ENCODE results near the gene MVP.

MVP gene

GRCh38 chr16:29836623-29837022, 16.4 kb downstream of the MVP start:
- TF ChIP-seq PKNOX1 (IDR thresholded peaks at IDR 0.05) (no peak), ELF4 (IDR thresholded peaks at IDR 0.05) (no peak), FOXK2 (IDR thresholded peaks at IDR 0.05) (no peak), TARDBP (IDR thresholded peaks at IDR 0.05) (no peak), L3MBTL2 (conservative IDR thresholded peaks at IDR 0.05) (no peak), ZNF384 (IDR thresholded peaks at IDR 0.05) (no peak), FOXA1 (IDR thresholded peaks at IDR 0.05) (no peak), ARNT (IDR thresholded peaks at IDR 0.05) (no peak), HDGF (IDR thresholded peaks at IDR 0.05; ENCODE audit: borderline replicate concordance) (no peak), BHLHE40 (IDR thresholded peaks at IDR 0.05; ENCODE audit: borderline replicate concordance) (no peak), SUZ12 (IDR thresholded peaks at IDR 0.05) (no peak), CTBP1 (IDR thresholded peaks at IDR 0.05; ENCODE audit: borderline replicate concordance) (no peak)
- ChIA-PET CTCF (interaction anchor here (0.6 kb wide), 1 partner anchor 29 kb away, joined by 3 read pairs; no protein-coding TSS in a partner anchor), POLR2A (no interaction called here)
- no peak for DNase-seq (ENCODE audit: extremely low spot score)

- ChIA-PET POLR2A (interaction anchor here (1.3 to 1.6 kb wide), 2 partner anchors 17 to 30 kb away, joined by 4 to 5 read pairs; partner anchors contain the start of gene MVP), CTCF (interaction anchor here (2.4 kb wide), 1 partner anchor 11 kb away, joined by 20 read pairs; no protein-coding TSS in a partner anchor)
- no peak for TF ChIP-seq TARDBP (IDR thresholded peaks at IDR 0.05)
- no peak for TF ChIP-seq PKNOX1 (IDR thresholded peaks at IDR 0.05)
- no peak for TF ChIP-seq ZNF384 (IDR thresholded peaks at IDR 0.05)
- TF ChIP-seq ARNT (IDR thresholded peaks at IDR 0.05): no peak
- TF ChIP-seq HDGF (IDR thresholded peaks at IDR 0.05; ENCODE audit: borderline replicate concordance): no peak
- no peak for TF ChIP-seq SP1 (IDR thresholded peaks at IDR 0.05)
- no peak for TF ChIP-seq FOXK2 (IDR thresholded peaks at IDR 0.05)
- TF ChIP-seq FOXA1 (IDR thresholded peaks at IDR 0.05): no peak
- no peak for TF ChIP-seq SUZ12 (IDR thresholded peaks at IDR 0.05)
- TF ChIP-seq BHLHE40 (IDR thresholded peaks at IDR 0.05; ENCODE audit: borderline replicate concordance): no peak
- TF ChIP-seq LEF1 (IDR thresholded peaks at IDR 0.05; ENCODE audit: borderline replicate concordance): no peak
- TF ChIP-seq FOXM1 (IDR thresholded peaks at IDR 0.05; ENCODE audit: borderline replicate concordance): no peak
- TF ChIP-seq NFRKB (IDR thresholded peaks at IDR 0.05): no peak
- TF ChIP-seq L3MBTL2 (conservative IDR thresholded peaks at IDR 0.05): no peak
- no peak for TF ChIP-seq ELF4 (IDR thresholded peaks at IDR 0.05)
- no peak for TF ChIP-seq CTBP1 (IDR thresholded peaks at IDR 0.05; ENCODE audit: borderline replicate concordance)
- no peak for DNase-seq (ENCODE audit: extremely low spot score)
Observed at GRCh38 chr16:29837841-29838240, 17.6 kb downstream of the MVP start.

- TF ChIP-seq L3MBTL2 (conservative IDR thresholded peaks at IDR 0.05) (no peak), TARDBP (IDR thresholded peaks at IDR 0.05) (no peak), PKNOX1 (IDR thresholded peaks at IDR 0.05) (no peak), FOXM1 (IDR thresholded peaks at IDR 0.05; ENCODE audit: borderline replicate concordance) (no peak), ZNF384 (IDR thresholded peaks at IDR 0.05) (no peak)
- ChIA-PET CTCF (interaction anchor here (0.6 to 2.4 kb wide), 3 partner anchors 9 to 696 kb away, joined by 3 to 20 read pairs (median 4); no protein-coding TSS in a partner anchor), POLR2A (interaction anchor here (0.6 to 1.2 kb wide), 2 partner anchors 9 to 177 kb away, joined by 3 to 4 read pairs; no protein-coding TSS in a partner anchor)
- no peak for DNase-seq (ENCODE audit: extremely low spot score)
Observed at GRCh38 chr16:29839822-29840221, 19.6 kb downstream of the MVP start.

GRCh38 chr16:29840240-29840639, 20.0 kb downstream of the MVP start:
- no peak for DNase-seq (ENCODE audit: extremely low spot score)
- ChIA-PET POLR2A (interaction anchor here (0.6 to 1.2 kb wide), 2 partner anchors 8 to 177 kb away, joined by 3 to 4 read pairs; no protein-coding TSS in a partner anchor), CTCF (interaction anchor here (1.1 to 2.4 kb wide), 2 partner anchors 8 to 23 kb away, joined by 4 to 20 read pairs; no protein-coding TSS in a partner anchor)
- TF ChIP-seq ARNT (IDR thresholded peaks at IDR 0.05): no peak
- TF ChIP-seq PKNOX1 (IDR thresholded peaks at IDR 0.05): no peak
- no peak for TF ChIP-seq FOXA1 (IDR thresholded peaks at IDR 0.05)
- TF ChIP-seq FOXK2 (IDR thresholded peaks at IDR 0.05): no peak
- no peak for TF ChIP-seq L3MBTL2 (conservative IDR thresholded peaks at IDR 0.05)
- TF ChIP-seq ZNF384 (IDR thresholded peaks at IDR 0.05): no peak
- TF ChIP-seq CTBP1 (IDR thresholded peaks at IDR 0.05; ENCODE audit: borderline replicate concordance): no peak
- no peak for TF ChIP-seq NFRKB (IDR thresholded peaks at IDR 0.05)
- no peak for TF ChIP-seq HDGF (IDR thresholded peaks at IDR 0.05; ENCODE audit: borderline replicate concordance)
- no peak for TF ChIP-seq ELF4 (IDR thresholded peaks at IDR 0.05)
- TF ChIP-seq BHLHE40 (IDR thresholded peaks at IDR 0.05; ENCODE audit: borderline replicate concordance): no peak
- TF ChIP-seq LEF1 (IDR thresholded peaks at IDR 0.05; ENCODE audit: borderline replicate concordance): no peak
- no peak for TF ChIP-seq SUZ12 (IDR thresholded peaks at IDR 0.05)
- no peak for TF ChIP-seq TARDBP (IDR thresholded peaks at IDR 0.05)
- no peak for TF ChIP-seq SP1 (IDR thresholded peaks at IDR 0.05)
- no peak for TF ChIP-seq FOXM1 (IDR thresholded peaks at IDR 0.05; ENCODE audit: borderline replicate concordance)

- no peak for DNase-seq (ENCODE audit: extremely low spot score)
- ChIA-PET POLR2A (interaction anchor here (1.0 to 1.2 kb wide), 2 partner anchors 34 to 35 kb away, joined by 3 read pairs; partner anchors contain the start of gene MAZ), CTCF (interaction anchor here (0.5 kb wide), 1 partner anchor 779 kb away, joined by 3 read pairs; no protein-coding TSS in a partner anchor)
- no peak for TF ChIP-seq LEF1 (IDR thresholded peaks at IDR 0.05; ENCODE audit: borderline replicate concordance)
- no peak for TF ChIP-seq NFRKB (IDR thresholded peaks at IDR 0.05)
- no peak for TF ChIP-seq FOXA1 (IDR thresholded peaks at IDR 0.05)
- no peak for TF ChIP-seq FOXM1 (IDR thresholded peaks at IDR 0.05; ENCODE audit: borderline replicate concordance)
- TF ChIP-seq PKNOX1 (IDR thresholded peaks at IDR 0.05): no peak
- TF ChIP-seq SP1 (IDR thresholded peaks at IDR 0.05): no peak
- TF ChIP-seq ARNT (IDR thresholded peaks at IDR 0.05): no peak
- TF ChIP-seq ZNF384 (IDR thresholded peaks at IDR 0.05): no peak
- TF ChIP-seq CTBP1 (IDR thresholded peaks at IDR 0.05; ENCODE audit: borderline replicate concordance): no peak
- TF ChIP-seq SUZ12 (IDR thresholded peaks at IDR 0.05): no peak
- no peak for TF ChIP-seq BHLHE40 (IDR thresholded peaks at IDR 0.05; ENCODE audit: borderline replicate concordance)
- TF ChIP-seq TARDBP (IDR thresholded peaks at IDR 0.05): no peak
- no peak for TF ChIP-seq L3MBTL2 (conservative IDR thresholded peaks at IDR 0.05)
- no peak for TF ChIP-seq ELF4 (IDR thresholded peaks at IDR 0.05)
- TF ChIP-seq HDGF (IDR thresholded peaks at IDR 0.05; ENCODE audit: borderline replicate concordance): no peak
- no peak for TF ChIP-seq FOXK2 (IDR thresholded peaks at IDR 0.05)
Observed at GRCh38 chr16:29841631-29842030, 21.4 kb downstream of the MVP start.

All from HEK293T (cell line).